GM21423 (cell line): ENCODE measurements around the gene TMEM243.
"Not testable (repeated sequence)": the region's sequence is repeated elsewhere in the genome, so short reads cannot be mapped to it uniquely, and the experiment has no call there.

Source experiments
- ATAC-seq: cut with Tn5 transposase; IDR thresholded peaks from one replicate; pipeline ENCODE4 v1.9.1; 2021; ENCODE audit warnings: mild to moderate bottlenecking, moderate library complexity; ENCODE audit not compliant: unreplicated experiment

TMEM243 gene, protein sequence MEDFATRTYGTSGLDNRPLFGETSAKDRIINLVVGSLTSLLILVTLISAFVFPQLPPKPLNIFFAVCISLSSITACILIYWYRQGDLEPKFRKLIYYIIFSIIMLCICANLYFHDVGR

GRCh38 chr7:87219545-87220025 is at the start of gene TMEM243:
Gene TMEM243 (minus strand): TSS chr7:87219732. CDS start chr7:87219503, 229 bp downstream.
- ATAC-seq: peak; percentile 44

DNA sequence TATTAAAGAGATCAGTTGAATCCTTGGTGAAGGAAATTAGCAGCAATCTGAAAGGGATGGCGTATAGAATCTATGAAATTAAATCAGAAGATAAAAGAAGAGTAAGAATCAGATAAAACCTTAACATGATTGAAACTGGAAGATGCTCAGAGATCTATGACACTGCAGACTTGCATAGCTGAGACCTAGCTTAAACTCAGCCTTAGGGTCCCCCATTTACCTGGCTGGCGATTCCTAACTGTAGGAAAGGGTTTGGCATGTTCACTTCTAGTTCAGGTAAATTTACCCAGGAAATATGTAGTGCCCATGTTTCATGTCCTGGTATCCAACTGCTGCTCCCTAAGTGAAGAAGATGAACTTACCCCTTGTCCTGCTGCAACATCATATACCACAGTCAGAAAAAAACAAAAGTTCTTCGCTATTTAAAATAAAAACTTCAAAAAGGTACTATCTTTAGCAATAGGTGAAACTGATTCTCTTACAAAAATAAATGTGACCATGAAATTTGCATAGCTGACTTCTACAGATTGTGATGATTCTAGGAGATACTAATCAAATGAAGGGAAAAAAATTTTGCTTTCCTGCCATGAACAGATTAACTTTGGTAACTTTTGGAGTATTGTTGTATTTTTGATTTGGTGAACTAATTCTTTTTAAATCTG is 47.8 kb upstream of the TMEM243 start:
- ATAC-seq: peak; percentile 43

GRCh38 chr7:87263537-87263936 is 44.0 kb upstream of the TMEM243 start:
- ATAC-seq: no peak

- ATAC-seq: no peak
Observed at GRCh38 chr7:87253589-87254087, 34.1 kb upstream of the TMEM243 start.

DNA sequence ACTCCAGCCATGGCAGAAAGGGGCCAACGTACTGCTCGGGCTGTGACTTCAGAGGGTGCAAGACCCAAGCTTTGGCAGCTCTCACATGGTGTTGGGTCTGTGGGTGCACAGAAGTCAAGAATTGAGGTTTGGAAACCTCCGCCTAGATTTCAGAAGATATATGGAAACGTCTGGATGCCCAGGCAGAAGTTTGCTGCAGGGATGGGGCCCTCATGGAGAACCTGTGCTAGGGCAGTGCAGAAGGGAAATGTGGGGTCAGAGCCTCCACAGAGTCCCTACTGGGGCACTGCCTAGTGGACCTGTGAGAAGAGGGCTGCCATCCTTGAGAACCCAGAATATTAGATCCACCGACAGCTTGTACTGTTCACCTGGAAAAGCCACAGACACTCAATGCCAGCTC is 26.1 kb upstream of the TMEM243 start:
- ATAC-seq: not testable (repeated sequence)

- ATAC-seq: not testable (repeated sequence)
Observed at GRCh38 chr7:87238464-87239051, 19.0 kb upstream of the TMEM243 start.

DNA sequence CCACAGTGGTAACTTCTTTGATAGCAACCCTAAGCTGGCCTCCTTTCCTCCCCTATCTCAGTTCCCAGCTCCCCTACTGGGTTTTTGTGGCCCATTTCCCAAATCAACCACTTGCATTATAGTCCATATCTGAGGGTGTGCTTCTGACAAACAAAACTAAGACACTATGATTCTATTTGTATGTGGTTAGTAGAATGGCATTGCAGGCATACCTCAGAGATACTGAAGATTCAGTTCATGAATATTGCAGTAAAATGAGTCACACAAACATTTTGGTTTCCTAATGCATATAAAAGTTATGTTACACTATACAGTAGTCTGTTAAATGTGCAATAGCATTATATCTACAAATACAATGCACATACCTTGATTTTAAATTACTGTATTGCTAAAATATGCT is 15.4 kb upstream of the TMEM243 start:
- no peak for ATAC-seq

- ATAC-seq: no peak
Observed at GRCh38 chr7:87231711-87232110, 12.2 kb upstream of the TMEM243 start.

DNA sequence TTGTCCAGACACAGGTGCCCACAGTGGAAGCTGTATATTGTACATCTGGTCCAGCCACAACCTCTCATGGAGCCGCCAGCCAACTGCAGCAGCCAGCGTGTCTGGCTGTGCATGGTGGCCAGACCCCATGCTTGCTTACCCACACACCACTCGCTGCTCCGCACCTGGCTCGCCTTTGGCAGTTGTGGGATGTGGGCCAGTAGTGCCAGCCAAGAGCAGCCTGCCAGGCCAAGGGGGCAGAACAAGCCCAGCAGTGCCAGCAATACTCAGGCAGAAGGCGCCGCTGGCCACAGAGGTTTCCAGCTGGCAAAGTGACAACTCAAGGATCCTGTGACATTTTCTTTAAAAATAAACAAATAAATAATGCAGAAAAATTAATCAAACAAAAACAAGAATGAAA is 11.7 kb upstream of the TMEM243 start:
- ATAC-seq: no peak

GRCh38 chr7:87226495-87226894 is 7.0 kb upstream of the TMEM243 start:
- ATAC-seq: peak; percentile 47

- no peak for ATAC-seq
Observed at GRCh38 chr7:87225696-87226095, 6.2 kb upstream of the TMEM243 start.

DNA sequence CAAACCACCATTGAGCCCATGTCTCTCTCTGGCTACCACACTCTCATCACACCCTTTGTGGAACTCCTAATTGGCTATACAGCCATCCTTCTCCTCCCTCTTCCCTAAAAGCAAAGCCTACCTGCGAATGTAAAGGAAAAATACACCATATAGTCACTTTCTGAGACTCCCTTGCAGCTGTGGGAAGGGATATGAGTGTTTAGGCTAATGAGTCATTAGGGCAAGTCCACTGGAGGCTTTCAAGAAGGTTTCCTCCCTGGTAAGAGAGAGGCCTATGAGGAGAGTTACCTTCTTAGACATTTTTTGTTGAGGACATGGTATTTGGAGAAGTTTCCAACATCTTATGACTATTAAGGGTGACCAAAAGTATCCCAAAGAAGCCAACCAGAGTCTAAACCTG is 4.1 kb upstream of the TMEM243 start:
- ATAC-seq: no peak

DNA sequence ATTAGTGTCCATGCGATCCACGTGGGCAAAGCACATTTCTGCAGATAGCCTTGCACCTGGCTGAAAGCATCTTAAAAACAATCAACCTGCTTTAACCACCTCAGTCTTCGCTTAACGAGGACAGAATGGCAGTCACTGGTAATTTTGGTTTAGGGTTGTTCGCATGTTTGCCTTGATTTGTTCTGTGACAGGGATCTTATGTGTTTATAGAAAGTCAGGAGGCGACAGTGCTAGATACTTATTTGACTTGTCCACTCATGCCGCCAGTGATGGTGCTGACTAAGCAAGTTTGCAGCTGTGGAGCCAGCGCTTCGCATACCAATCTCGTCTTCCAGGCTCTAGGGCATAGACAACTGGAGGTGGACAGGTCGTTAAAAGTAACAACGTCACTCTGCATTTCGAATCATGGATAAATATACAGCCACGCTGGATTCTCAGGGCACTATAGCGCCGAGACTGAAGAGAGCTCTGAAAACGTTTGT is 1.2 kb upstream of the TMEM243 start:
- ATAC-seq: no peak

GRCh38 chr7:87220026-87220733 is 648 bp upstream of the TMEM243 start:
- ATAC-seq: peak; percentile 33

DNA sequence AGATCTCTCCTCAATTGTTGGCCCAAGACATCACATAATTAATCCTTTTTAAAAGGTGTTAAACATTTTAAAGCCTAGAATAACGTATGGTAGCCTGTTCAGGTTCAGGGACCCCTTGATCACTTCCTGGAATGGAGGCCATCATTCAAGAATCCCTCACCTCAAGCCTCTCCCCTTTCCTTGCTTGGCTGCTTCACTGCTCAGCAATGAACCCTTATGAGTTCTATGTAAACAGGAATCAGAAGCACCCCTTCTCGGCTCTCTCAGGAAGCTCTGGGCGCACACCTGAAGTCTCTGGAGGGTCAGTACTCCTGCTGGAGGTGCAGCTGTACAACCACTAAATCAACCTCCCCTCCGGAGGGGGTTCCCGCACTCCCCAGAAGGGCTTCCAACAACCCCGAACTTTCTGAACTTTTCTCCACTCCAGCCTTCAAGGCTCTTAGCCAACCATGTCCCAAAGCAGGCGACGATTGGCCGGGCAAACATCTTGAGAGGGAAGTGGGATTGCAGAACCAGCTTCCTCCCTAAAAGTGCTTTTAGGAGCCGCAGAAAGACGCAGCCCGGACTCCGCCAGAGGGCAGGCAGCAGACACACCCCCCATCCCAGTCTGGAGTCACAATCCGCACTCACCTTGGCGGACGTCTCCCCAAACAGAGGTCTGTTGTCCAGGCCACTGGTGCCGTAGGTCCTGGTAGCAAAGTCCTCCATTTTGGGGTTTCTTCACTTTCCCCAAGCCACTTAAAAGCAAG is 562 bp downstream of the TMEM243 start:
- ATAC-seq: no peak

DNA sequence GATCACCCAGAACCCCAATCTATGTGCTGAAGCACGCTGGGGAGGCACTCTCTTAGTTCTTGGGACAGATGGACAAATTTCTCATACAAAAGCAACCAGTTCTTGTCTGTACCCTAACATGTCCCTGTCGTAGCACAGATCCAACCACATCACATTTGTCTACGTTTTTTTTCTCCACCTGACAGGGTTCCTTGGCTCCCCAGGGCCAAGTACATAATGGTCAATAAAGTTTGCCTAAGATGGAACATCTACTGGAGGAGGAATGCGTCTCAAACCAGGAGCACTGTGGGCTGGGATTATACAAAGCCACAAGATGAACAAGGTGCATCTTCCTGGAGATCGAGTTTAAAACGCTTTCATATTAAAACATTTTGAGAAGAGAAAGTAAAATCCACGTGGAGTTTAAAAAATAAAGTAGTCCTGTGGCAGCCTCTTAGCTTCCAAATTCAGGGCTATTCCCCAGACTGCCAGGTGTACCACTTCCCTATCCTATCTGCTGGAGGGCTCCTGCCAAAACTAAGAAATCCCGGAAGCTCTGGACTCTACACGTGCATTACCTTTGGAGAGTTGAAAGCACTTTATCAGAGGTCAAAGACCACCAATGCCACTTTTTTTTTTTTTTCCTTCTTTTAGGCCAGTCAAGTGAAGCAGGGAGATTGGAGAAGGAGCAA is 1.4 kb downstream of the TMEM243 start:
- no peak for ATAC-seq

DNA sequence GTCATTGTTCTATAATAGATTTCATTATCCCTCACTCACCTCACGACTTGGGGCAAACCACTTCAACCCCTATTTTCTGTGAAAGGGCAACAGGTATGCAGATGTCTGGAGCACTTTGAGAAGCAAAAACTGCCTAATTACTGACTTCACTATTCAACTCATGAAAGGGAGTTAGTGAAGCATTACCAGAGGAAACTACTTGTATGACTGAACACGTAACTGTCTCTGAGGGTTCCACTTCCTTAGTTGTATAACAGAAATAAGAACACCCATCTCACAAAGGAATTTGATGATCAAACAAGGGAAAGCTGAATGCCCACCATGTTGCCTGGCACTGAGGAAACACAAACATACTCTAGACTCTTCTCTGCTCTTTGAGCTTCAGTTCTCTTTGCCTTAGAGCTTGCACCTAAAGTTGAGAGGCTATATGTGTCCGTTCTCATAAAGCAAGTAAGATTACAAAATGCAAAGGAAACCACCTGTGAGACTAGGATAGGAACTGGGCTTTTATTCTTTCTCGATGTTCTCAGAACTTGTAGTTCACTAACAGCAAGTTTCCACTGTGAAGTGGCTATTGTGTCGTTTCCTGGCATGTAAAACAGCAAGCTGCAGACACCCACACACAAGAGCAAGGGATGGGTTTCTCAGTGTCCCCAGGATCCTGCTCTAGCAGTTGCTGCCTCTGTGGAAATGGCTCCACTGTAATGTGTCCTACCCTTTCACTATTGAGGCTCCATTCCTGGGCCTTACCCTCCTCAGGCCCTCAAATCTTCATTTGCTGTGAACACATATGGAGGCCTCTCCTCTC is 2.6 kb downstream of the TMEM243 start:
- peak; percentile 54 for ATAC-seq

DNA sequence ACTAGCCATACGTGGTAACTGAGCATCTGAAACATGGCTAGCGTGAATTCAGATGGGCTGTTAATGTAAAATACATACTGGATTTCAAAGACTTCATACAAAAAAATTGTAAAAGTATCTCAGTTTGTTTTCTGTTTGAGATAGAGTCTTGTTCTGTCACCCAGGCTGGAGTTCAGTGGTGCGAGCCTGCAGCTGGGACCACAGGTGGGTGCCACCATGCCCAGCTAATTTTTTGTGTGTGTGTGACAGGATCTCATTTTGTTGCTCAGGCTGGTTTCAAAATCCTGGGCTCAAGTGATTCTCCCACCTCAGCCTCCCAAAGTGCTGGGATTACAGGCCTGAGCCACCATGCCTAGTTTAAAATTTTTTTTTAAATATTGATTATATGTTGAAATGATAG is 4.5 kb downstream of the TMEM243 start:
- ATAC-seq: no peak

DNA sequence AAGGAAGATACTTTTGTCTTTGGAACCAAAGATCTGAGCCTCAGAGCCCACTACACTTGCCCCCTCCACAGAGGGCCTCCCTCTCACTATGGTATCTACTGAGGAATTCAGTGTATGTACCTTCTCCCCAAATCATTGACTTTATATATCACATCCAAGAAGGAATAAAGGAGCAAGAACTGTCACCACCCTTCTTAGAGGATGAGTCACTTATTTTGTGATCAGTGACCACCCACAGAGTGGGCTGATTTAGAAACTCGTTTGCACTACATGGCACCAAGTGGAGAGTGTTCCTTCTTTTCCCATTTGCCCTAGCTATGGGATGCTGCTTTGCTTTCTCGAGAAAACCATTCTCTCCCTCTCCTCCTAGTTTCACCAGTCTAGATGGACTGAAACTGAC is 5.7 kb downstream of the TMEM243 start:
- ATAC-seq: no peak
